ENCODE data around the gene VDAC1.

Gene VDAC1

GRCh38 chr5:134022333-134022732 lies 17.6 kb upstream of the VDAC1 start:
- no peak for DNase-seq

- no peak for DNase-seq
Observed at GRCh38 chr5:134020188-134020587, 15.4 kb upstream of the VDAC1 start.

GRCh38 chr5:134019636-134020035 lies 14.9 kb upstream of the VDAC1 start:
- DNase-seq = no peak

GRCh38 chr5:134018986-134019316 lies 14.2 kb upstream of the VDAC1 start:
- no peak for DNase-seq

- DNase-seq = no peak
Observed at GRCh38 chr5:134018154-134018985, 13.6 kb upstream of the VDAC1 start.

- no peak for DNase-seq
Observed at GRCh38 chr5:134008266-134008749, 3.5 kb upstream of the VDAC1 start.

- no peak for DNase-seq
Observed at GRCh38 chr5:134007581-134008265, 2.9 kb upstream of the VDAC1 start.

GRCh38 chr5:134006115-134006514 lies 1.3 kb upstream of the VDAC1 start:
- no peak for DNase-seq

- no peak for DNase-seq
Observed at GRCh38 chr5:134005417-134006061, 764 bp upstream of the VDAC1 start.

GRCh38 chr5:134003817-134004625 lies 754 bp downstream of the VDAC1 start:
- peak; percentile 64 for DNase-seq

GRCh38 chr5:134003064-134003816 lies 1.5 kb downstream of the VDAC1 start:
- DNase-seq = peak; percentile 39

GRCh38 chr5:134001938-134002731 lies 2.6 kb downstream of the VDAC1 start:
- DNase-seq = no peak

- DNase-seq = no peak
Observed at GRCh38 chr5:134000696-134001453, 3.9 kb downstream of the VDAC1 start.

GRCh38 chr5:134000091-134000511 lies 4.7 kb downstream of the VDAC1 start:
- no peak for DNase-seq

GRCh38 chr5:133998807-133999206 lies 6.0 kb downstream of the VDAC1 start:
- no peak for DNase-seq

- DNase-seq = no peak
Observed at GRCh38 chr5:133998042-133998441, 6.7 kb downstream of the VDAC1 start.

GRCh38 chr5:133996683-133997252 lies 8.0 kb downstream of the VDAC1 start:
- no peak for DNase-seq

GRCh38 chr5:133995883-133996563 lies 8.8 kb downstream of the VDAC1 start:
- no peak for DNase-seq

- no peak for DNase-seq
Observed at GRCh38 chr5:133995341-133995740, 9.4 kb downstream of the VDAC1 start.

GRCh38 chr5:133994990-133995333 lies 9.8 kb downstream of the VDAC1 start:
- DNase-seq = no peak

All from RPMI8226 (cell line).